Endothelial cell of umbilical vein (primary cell): ENCODE results near the gene B4GALNT3. TPM values are rescaled to one million over a fixed set of nuclear protein-coding genes. Genes with fewer than 3 reads are reported as not detected.

Experiments
- BruUV-seq: library from RNA; stranded (reverse); fragments of 400-500 nt; replicated peaks from 2 replicates; lab custom pipeline; 2021; lab: Mats Ljungman, UMichigan
- CTCF ChIA-PET: fragments of 300-600, 350-600 bp; sonication (Branson Sonifier 250); formaldehyde crosslinking; loops from one replicate; lab custom pipeline; 2021; ENCODE audit warnings: antibody characterized with exemption, inconsistent platforms; lab: Charles Lee
- POLR2A ChIA-PET: fragments of 300-600, 350-600 bp; sonication (Branson Sonifier 250); formaldehyde crosslinking; loops from one replicate; lab custom pipeline; 2021; ENCODE audit warnings: antibody characterized with exemption, inconsistent platforms; lab: Charles Lee
- DNase-seq: peaks from one replicate; pipeline ENCODE4 v3.0.0-alpha.2; 2011; ENCODE audit warnings: low read depth, low spot score
- FAIRE-seq: peaks from 2 replicates; lab custom pipeline; 2011; peaks lifted over from hg19 to GRCh38; lab: Jason Lieb, UNC
- H2AFZ ChIP-seq: 2 replicates; pipeline ENCODE4 v1.6.0; 2012; ENCODE audit warnings: low read depth, low read length, control low read depth, inconsistent platforms
- H3K27ac ChIP-seq: 2 replicates; pipeline ENCODE4 v1.5.1; 2011; ENCODE audit warnings: low read depth, mild to moderate bottlenecking, control low read depth, low read length, moderate library complexity; ENCODE audit not compliant: insufficient read depth
- H3K27me3 ChIP-seq, 2 experiments: 2 replicates each; pipeline versions ENCODE4 v1.6.0 to v1.6.1; 2011; ENCODE audit warnings: low read length in 2 of 2, mixed read lengths in 1 of 2; ENCODE audit not compliant: control insufficient read depth in 2 of 2, insufficient read depth in 2 of 2
- H3K36me3 ChIP-seq, 2 experiments: 2 replicates in 1 of 2; 3 replicates in 1 of 2; pipeline ENCODE4 v1.5.1; 2011; ENCODE audit warnings: low read length in 2 of 2, mild to moderate bottlenecking in 1 of 2, moderate library complexity in 1 of 2; ENCODE audit not compliant: control insufficient read depth in 2 of 2, insufficient read depth in 2 of 2; ENCODE audit errors: extremely low read depth in 1 of 2
- H3K4me1 ChIP-seq: 3 replicates; pipeline ENCODE4 v1.5.1; 2011; ENCODE audit warnings: mild to moderate bottlenecking, low read length; ENCODE audit not compliant: control insufficient read depth, insufficient read depth; ENCODE audit errors: extremely low read depth
- H3K4me2 ChIP-seq: 2 replicates; pipeline ENCODE4 v1.6.1; 2011; ENCODE audit warnings: low read length, control low read depth, mixed read lengths; ENCODE audit not compliant: insufficient read depth
- H3K4me3 ChIP-seq, 3 experiments: fragments of 200-600 bp in 1 of 3; sonication (generic), shearing (Covaris generic) in 1 of 3; replicated peaks in 1 of 3; 2 replicates each; pipeline ENCODE4 v1.5.1; 2011 to 2016; ENCODE audit warnings: control low read depth in 3 of 3, low read length in 3 of 3, mild to moderate bottlenecking in 2 of 3, inconsistent platforms in 1 of 3, low read depth in 1 of 3, moderate library complexity in 1 of 3; ENCODE audit not compliant: insufficient read depth in 1 of 3
- H3K79me2 ChIP-seq: 2 replicates; pipeline ENCODE4 v1.6.0; 2012; ENCODE audit warnings: low read length, inconsistent platforms; ENCODE audit not compliant: control insufficient read depth, insufficient read depth
- H3K9ac ChIP-seq: replicated peaks from 2 replicates; pipeline ENCODE3; 2011; ENCODE audit warnings: low read length, control low read depth; ENCODE audit not compliant: insufficient read depth; ENCODE audit errors: extremely low read depth
- H3K9me1 ChIP-seq: replicated peaks from 3 replicates; pipeline ENCODE4 v1.6.0; 2011; ENCODE audit warnings: mild to moderate bottlenecking, low read length; ENCODE audit not compliant: control insufficient read depth, insufficient read depth; ENCODE audit errors: extremely low read depth
- H3K9me3 ChIP-seq: replicated peaks from 2 replicates; pipeline ENCODE4 v1.5.1; 2012; ENCODE audit warnings: low read length, inconsistent platforms; ENCODE audit not compliant: control insufficient read depth, insufficient read depth
- H4K20me1 ChIP-seq: replicated peaks from 2 replicates; pipeline ENCODE3; 2011; ENCODE audit warnings: mild to moderate bottlenecking, low read length; ENCODE audit not compliant: control insufficient read depth, insufficient read depth; ENCODE audit errors: extremely low read depth
- EZH2 ChIP-seq: IDR thresholded peaks from 2 replicates; pipeline ENCODE4 v1.6.1; 2012; ENCODE audit warnings: borderline replicate concordance, low read depth, mild to moderate bottlenecking, moderate library complexity, low read length, inconsistent platforms; ENCODE audit not compliant: severe bottlenecking
- FOS ChIP-seq: IDR thresholded peaks from 2 replicates; pipeline ENCODE4 v1.6.1; 2011; ENCODE audit warnings: mild to moderate bottlenecking, low read length, moderate library complexity, borderline replicate concordance; ENCODE audit not compliant: insufficient read depth
- GATA2 ChIP-seq: IDR thresholded peaks from 2 replicates; pipeline ENCODE4 v1.7.0; 2011; ENCODE audit warnings: low read depth, mild to moderate bottlenecking, moderate library complexity, mixed read lengths, low read length; ENCODE audit not compliant: insufficient read length, insufficient read depth
- JUN ChIP-seq: IDR thresholded peaks from 2 replicates; pipeline ENCODE4 v1.6.1; 2011; ENCODE audit warnings: borderline replicate concordance, low read depth; ENCODE audit not compliant: insufficient read length, insufficient read depth
- MAX ChIP-seq: IDR thresholded peaks from 2 replicates; pipeline ENCODE4 v1.6.1; 2011; ENCODE audit not compliant: insufficient read depth, insufficient read length
- MYC ChIP-seq: IDR thresholded peaks from one replicate; pipeline ENCODE4 v1.6.1; 2011; ENCODE audit warnings: mild to moderate bottlenecking, low read depth, low read length
- POLR2A ChIP-seq: IDR thresholded peaks from 2 replicates; pipeline ENCODE4 v1.6.1; 2012; ENCODE audit warnings: low read depth, mild to moderate bottlenecking, control low read depth, low read length
- POLR2AphosphoS5 ChIP-seq: IDR thresholded peaks from 2 replicates; pipeline ENCODE4 v1.6.1; 2012; ENCODE audit warnings: low read depth, mild to moderate bottlenecking, control low read depth, low read length, moderate library complexity; ENCODE audit not compliant: insufficient read depth
- dilution Hi-C: fragments of 300-500 bp; cut with MboI; formaldehyde crosslinking; loops from one replicate; pipeline ENCODE4 v1.15.0; 2019; ENCODE audit warnings: low sequenced_read_pairs; ENCODE audit not compliant: extremely low pct_ligation_motif_present
- intact Hi-C: fragments of 100-400 bp; cut with micrococcal nuclease; formaldehyde crosslinking; loops from one replicate; pipeline ENCODE4 v1.10.0; 2022
- polyA plus RNA-seq, 4 experiments: library from polyadenylated mRNA; depleted of rRNA in 3 of 4; stranded (reverse) in 3 of 4; unstranded in 1 of 4; fragments of >200 nt; gene quantifications; 2 replicates each; pipeline versions ENCODE4 v1.2.1 to v1.2.3, GENCODE V29; 2011 to 2012; ENCODE audit warnings: missing spikeins in 1 of 4
- total RNA-seq: library from RNA; stranded (reverse); gene quantifications from 2 replicates; pipeline ENCODE4 v1.2.3, GENCODE V29; 2021
- TF ChIP-seq, protein P1 (sequence below), 2 donors: IDR thresholded peaks; 1 replicate in 1 of 2; 2 replicates in 1 of 2; pipeline ENCODE4 v1.5.1; 2011; ENCODE audit warnings: low read length in 2 of 2, mild to moderate bottlenecking in 2 of 2, moderate library complexity in 2 of 2, control low read depth in 1 of 2, inconsistent platforms in 1 of 2, low read depth in 1 of 2; ENCODE audit not compliant: insufficient read depth in 1 of 2; ENCODE audit errors: extremely low read depth in 1 of 2

Gene B4GALNT3
- total and polyA plus RNA-seq, 2 donors (not counting 3 experiments of a cell fraction or from before 2014, with no cell fraction given) = 0.07 TPM; not detected in 1

DNA sequence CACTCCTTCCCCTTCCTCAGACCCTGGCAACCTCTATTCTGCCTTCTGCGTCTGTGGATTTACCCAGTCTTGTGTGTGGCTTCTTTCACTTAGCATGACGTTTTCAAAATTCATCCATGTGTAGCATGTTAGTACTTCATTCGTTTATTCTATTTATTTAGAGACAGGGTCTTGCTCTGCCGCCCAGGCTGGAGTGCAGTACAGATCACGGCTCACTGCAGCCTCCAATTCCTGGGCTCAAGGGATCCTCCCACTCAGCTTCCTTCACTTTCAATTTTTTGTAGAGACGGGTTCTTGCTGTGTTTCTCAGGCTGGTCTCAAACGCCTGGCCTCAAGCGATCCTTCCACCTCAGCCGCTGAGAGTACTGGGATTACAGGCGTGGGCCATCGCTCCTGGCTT, 37.0 kb downstream of the B4GALNT3 start:
- dilution Hi-C loops = no loop called here
- Histone ChIP-seq H2AFZ (no peak overlapping the region), H3K27ac (no peak overlapping the region), H3K9ac (no peak overlapping the region), H3K9me1 (no peaks in the 10 kb centered on the region), H3K79me2 (no peaks in the 10 kb centered on the region), H3K27me3 (peaks cover 10 to 17% of the 10 kb centered on the region in 2 experiments), H3K9me3 (no peaks in the 10 kb centered on the region), H3K36me3 (no peaks in the 10 kb centered on the region), H3K4me3 (no peak overlapping the region), H3K4me1 (no peaks in the 10 kb centered on the region), H4K20me1 (no peaks in the 10 kb centered on the region), H3K4me2 (no peak overlapping the region)
- no TSS peak for BruUV-seq
- intact Hi-C loops = no loop called here
- TF ChIP-seq FOS = no peak
- TF ChIP-seq POLR2AphosphoS5 = no peak
- no peak for TF ChIP-seq MYC
- no peak for TF ChIP-seq GATA2
- TF ChIP-seq EZH2 = no peak
- no peak for TF ChIP-seq POLR2A
- no peak for TF ChIP-seq MAX
- TF ChIP-seq JUN = no peak
- TF ChIP-seq, protein P1, sequence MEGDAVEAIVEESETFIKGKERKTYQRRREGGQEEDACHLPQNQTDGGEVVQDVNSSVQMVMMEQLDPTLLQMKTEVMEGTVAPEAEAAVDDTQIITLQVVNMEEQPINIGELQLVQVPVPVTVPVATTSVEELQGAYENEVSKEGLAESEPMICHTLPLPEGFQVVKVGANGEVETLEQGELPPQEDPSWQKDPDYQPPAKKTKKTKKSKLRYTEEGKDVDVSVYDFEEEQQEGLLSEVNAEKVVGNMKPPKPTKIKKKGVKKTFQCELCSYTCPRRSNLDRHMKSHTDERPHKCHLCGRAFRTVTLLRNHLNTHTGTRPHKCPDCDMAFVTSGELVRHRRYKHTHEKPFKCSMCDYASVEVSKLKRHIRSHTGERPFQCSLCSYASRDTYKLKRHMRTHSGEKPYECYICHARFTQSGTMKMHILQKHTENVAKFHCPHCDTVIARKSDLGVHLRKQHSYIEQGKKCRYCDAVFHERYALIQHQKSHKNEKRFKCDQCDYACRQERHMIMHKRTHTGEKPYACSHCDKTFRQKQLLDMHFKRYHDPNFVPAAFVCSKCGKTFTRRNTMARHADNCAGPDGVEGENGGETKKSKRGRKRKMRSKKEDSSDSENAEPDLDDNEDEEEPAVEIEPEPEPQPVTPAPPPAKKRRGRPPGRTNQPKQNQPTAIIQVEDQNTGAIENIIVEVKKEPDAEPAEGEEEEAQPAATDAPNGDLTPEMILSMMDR (IDR thresholded peaks at IDR 0.05; ENCODE audit: extremely low read depth in 1 of 2, insufficient read depth in 1 of 2, low read depth in 1 of 2, low read length in 2 of 2) = no peak
- DNase-seq = no peak
- FAIRE-seq = no peak
- CTCF ChIA-PET = interaction anchor here (1.1 to 2.5 kb wide), 3 partner anchors 20 to 73 kb away, joined by 3 to 11 read pairs (median 4); no protein-coding TSS in a partner anchor
- POLR2A ChIA-PET = no interaction called here
